ENCODE measurements around the gene CXCL8.

The CXCL8 gene

GRCh38 chr4:73707918-73708577, 32.3 kb upstream of the CXCL8 start:
- no peak overlapping the region for H3K27ac Mint-ChIP-seq
- H3K9me3 Mint-ChIP-seq: no peaks in the 10 kb centered on the region
- H3K36me3 Mint-ChIP-seq (ENCODE audit: low read depth): no peaks in the 10 kb centered on the region
- H3K4me1 Mint-ChIP-seq (ENCODE audit: low read depth): peaks cover 15% of the 10 kb centered on the region
- H3K27me3 Mint-ChIP-seq (ENCODE audit: low read depth): no peaks in the 10 kb centered on the region
- no peak overlapping the region for H3K4me3 Mint-ChIP-seq

- Mint-ChIP-seq H3K27ac (no peak overlapping the region), H3K9me3 (no peaks in the 10 kb centered on the region), H3K4me3 (no peak overlapping the region), H3K27me3 (ENCODE audit: low read depth) (no peaks in the 10 kb centered on the region), H3K36me3 (ENCODE audit: low read depth) (no peaks in the 10 kb centered on the region), H3K4me1 (ENCODE audit: low read depth) (peaks cover 15% of the 10 kb centered on the region)
These were observed 30.8 kb upstream of the CXCL8 start for GRCh38 chr4:73709451-73710033.

DNA sequence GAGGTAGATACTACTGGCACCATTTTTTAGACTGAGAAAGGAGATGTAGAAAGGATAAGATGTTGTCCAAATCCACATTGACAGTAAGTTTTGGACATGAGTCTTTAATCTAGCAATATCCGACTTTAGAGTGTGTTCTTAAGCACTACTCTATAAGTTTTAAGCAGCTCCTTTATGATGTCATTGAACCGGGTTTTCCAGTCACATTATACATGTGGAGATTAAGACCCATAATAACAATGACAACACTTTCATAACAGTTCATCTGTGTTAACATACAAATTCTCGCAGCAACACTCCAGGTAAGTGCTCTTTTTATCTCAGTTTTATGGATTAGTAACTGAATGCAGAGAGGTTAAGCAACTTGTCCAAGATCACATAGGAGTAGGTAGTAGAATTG, 30.3 kb upstream of the CXCL8 start:
- no peaks in the 10 kb centered on the region for H3K9me3 Mint-ChIP-seq
- no peaks in the 10 kb centered on the region for H3K36me3 Mint-ChIP-seq (ENCODE audit: low read depth)
- H3K27me3 Mint-ChIP-seq (ENCODE audit: low read depth): no peaks in the 10 kb centered on the region
- H3K27ac Mint-ChIP-seq: no peak overlapping the region
- no peak overlapping the region for H3K4me3 Mint-ChIP-seq
- peaks cover 15% of the 10 kb centered on the region for H3K4me1 Mint-ChIP-seq (ENCODE audit: low read depth)

GRCh38 chr4:73711989-73712388, 28.4 kb upstream of the CXCL8 start:
- peaks cover 15% of the 10 kb centered on the region for H3K4me1 Mint-ChIP-seq (ENCODE audit: low read depth)
- no peak overlapping the region for H3K4me3 Mint-ChIP-seq
- no peaks in the 10 kb centered on the region for H3K9me3 Mint-ChIP-seq
- H3K36me3 Mint-ChIP-seq (ENCODE audit: low read depth): no peaks in the 10 kb centered on the region
- peak overlapping the region; percentile 14 for H3K27ac Mint-ChIP-seq
- no peaks in the 10 kb centered on the region for H3K27me3 Mint-ChIP-seq (ENCODE audit: low read depth)

DNA sequence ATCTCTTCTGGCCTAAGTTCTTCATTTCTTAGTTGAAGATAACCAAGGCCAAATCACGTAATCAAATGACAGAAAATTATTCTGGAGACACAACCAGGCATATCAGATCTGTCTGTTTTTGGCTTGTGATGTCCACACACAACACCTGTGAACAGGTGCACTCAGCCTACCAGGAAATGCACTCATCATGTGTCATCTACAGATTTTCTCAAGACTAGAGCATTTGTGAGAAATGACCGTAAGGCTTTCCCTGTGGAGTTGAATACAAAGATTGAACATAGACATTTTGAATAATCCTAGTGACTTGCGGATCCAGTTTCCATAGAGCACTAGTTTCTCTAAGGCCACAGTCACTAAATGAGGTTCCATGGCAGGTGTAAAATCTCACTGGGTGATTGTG, 26.7 kb upstream of the CXCL8 start:
- H3K4me1 Mint-ChIP-seq (ENCODE audit: low read depth): peaks cover 15% of the 10 kb centered on the region
- no peaks in the 10 kb centered on the region for H3K36me3 Mint-ChIP-seq (ENCODE audit: low read depth)
- H3K4me3 Mint-ChIP-seq: no peak overlapping the region
- no peaks in the 10 kb centered on the region for H3K9me3 Mint-ChIP-seq
- H3K27ac Mint-ChIP-seq: no peak overlapping the region
- H3K27me3 Mint-ChIP-seq (ENCODE audit: low read depth): no peaks in the 10 kb centered on the region

- Mint-ChIP-seq H3K4me1 (ENCODE audit: low read depth) (peaks cover 18% of the 10 kb centered on the region), H3K4me3 (no peak overlapping the region), H3K27ac (no peak overlapping the region), H3K9me3 (no peaks in the 10 kb centered on the region), H3K36me3 (ENCODE audit: low read depth) (no peaks in the 10 kb centered on the region), H3K27me3 (ENCODE audit: low read depth) (no peaks in the 10 kb centered on the region)
These were observed 25.7 kb upstream of the CXCL8 start for GRCh38 chr4:73714647-73715046.

GRCh38 chr4:73715659-73716058, 24.7 kb upstream of the CXCL8 start:
- Mint-ChIP-seq H3K4me1 (ENCODE audit: low read depth) (peaks cover 15% of the 10 kb centered on the region), H3K9me3 (no peaks in the 10 kb centered on the region), H3K4me3 (no peak overlapping the region), H3K27ac (no peak overlapping the region), H3K27me3 (ENCODE audit: low read depth) (no peaks in the 10 kb centered on the region), H3K36me3 (ENCODE audit: low read depth) (no peaks in the 10 kb centered on the region)

- no peak overlapping the region for H3K4me3 Mint-ChIP-seq
- no peak overlapping the region for H3K27ac Mint-ChIP-seq
- H3K36me3 Mint-ChIP-seq (ENCODE audit: low read depth): no peaks in the 10 kb centered on the region
- peaks cover 10% of the 10 kb centered on the region for H3K4me1 Mint-ChIP-seq (ENCODE audit: low read depth)
- no peaks in the 10 kb centered on the region for H3K9me3 Mint-ChIP-seq
- H3K27me3 Mint-ChIP-seq (ENCODE audit: low read depth): no peaks in the 10 kb centered on the region
These were observed 21.7 kb upstream of the CXCL8 start for GRCh38 chr4:73718375-73719373.

GRCh38 chr4:73721435-73721834, 18.9 kb upstream of the CXCL8 start:
- H3K9me3 Mint-ChIP-seq: no peaks in the 10 kb centered on the region
- H3K27ac Mint-ChIP-seq: no peak overlapping the region
- no peak overlapping the region for H3K4me3 Mint-ChIP-seq
- H3K4me1 Mint-ChIP-seq (ENCODE audit: low read depth): peaks cover 10% of the 10 kb centered on the region
- peaks cover under 1% of the 10 kb centered on the region for H3K27me3 Mint-ChIP-seq (ENCODE audit: low read depth)
- no peaks in the 10 kb centered on the region for H3K36me3 Mint-ChIP-seq (ENCODE audit: low read depth)

DNA sequence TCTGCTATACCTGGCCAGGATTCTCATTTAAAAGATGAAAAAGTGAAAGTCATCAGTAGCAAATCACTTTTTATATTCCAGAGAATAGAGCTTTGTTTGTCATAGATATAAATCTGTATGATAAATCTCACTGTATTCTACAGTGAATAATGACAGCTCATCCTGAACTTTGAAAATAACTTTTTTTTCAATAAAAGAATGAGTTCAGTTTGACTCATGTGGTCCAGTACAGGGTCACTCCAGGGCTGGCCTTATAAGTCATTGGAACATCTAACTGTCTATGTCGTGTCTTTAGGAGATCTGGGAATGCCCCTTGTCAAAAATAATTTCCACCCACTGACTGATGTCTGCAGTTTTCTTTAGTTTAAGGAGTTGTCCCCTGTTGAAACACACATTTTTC, 18.5 kb upstream of the CXCL8 start:
- Mint-ChIP-seq H3K4me1 (ENCODE audit: low read depth) (peaks cover 10% of the 10 kb centered on the region), H3K27ac (no peak overlapping the region), H3K4me3 (no peak overlapping the region), H3K36me3 (ENCODE audit: low read depth) (no peaks in the 10 kb centered on the region), H3K9me3 (no peaks in the 10 kb centered on the region), H3K27me3 (ENCODE audit: low read depth) (peaks cover 6% of the 10 kb centered on the region)

GRCh38 chr4:73723023-73723422, 17.3 kb upstream of the CXCL8 start:
- peaks cover 8% of the 10 kb centered on the region for H3K27me3 Mint-ChIP-seq (ENCODE audit: low read depth)
- H3K36me3 Mint-ChIP-seq (ENCODE audit: low read depth): no peaks in the 10 kb centered on the region
- H3K4me3 Mint-ChIP-seq: no peak overlapping the region
- H3K4me1 Mint-ChIP-seq (ENCODE audit: low read depth): peaks cover 8% of the 10 kb centered on the region
- H3K27ac Mint-ChIP-seq: no peak overlapping the region
- H3K9me3 Mint-ChIP-seq: no peaks in the 10 kb centered on the region

GRCh38 chr4:73723928-73724327, 16.4 kb upstream of the CXCL8 start:
- no peaks in the 10 kb centered on the region for H3K9me3 Mint-ChIP-seq
- no peaks in the 10 kb centered on the region for H3K36me3 Mint-ChIP-seq (ENCODE audit: low read depth)
- H3K27me3 Mint-ChIP-seq (ENCODE audit: low read depth): peaks cover 8% of the 10 kb centered on the region
- H3K4me1 Mint-ChIP-seq (ENCODE audit: low read depth): peaks cover under 1% of the 10 kb centered on the region
- H3K27ac Mint-ChIP-seq: no peak overlapping the region
- no peak overlapping the region for H3K4me3 Mint-ChIP-seq

GRCh38 chr4:73725510-73725909, 14.9 kb upstream of the CXCL8 start:
- H3K36me3 Mint-ChIP-seq (ENCODE audit: low read depth): no peaks in the 10 kb centered on the region
- no peak overlapping the region for H3K27ac Mint-ChIP-seq
- H3K4me3 Mint-ChIP-seq: no peak overlapping the region
- no peaks in the 10 kb centered on the region for H3K9me3 Mint-ChIP-seq
- H3K4me1 Mint-ChIP-seq (ENCODE audit: low read depth): no peaks in the 10 kb centered on the region
- peaks cover 8% of the 10 kb centered on the region for H3K27me3 Mint-ChIP-seq (ENCODE audit: low read depth)

GRCh38 chr4:73725985-73726384, 14.4 kb upstream of the CXCL8 start:
- no peaks in the 10 kb centered on the region for H3K4me1 Mint-ChIP-seq (ENCODE audit: low read depth)
- H3K9me3 Mint-ChIP-seq: no peaks in the 10 kb centered on the region
- no peak overlapping the region for H3K4me3 Mint-ChIP-seq
- no peaks in the 10 kb centered on the region for H3K36me3 Mint-ChIP-seq (ENCODE audit: low read depth)
- H3K27me3 Mint-ChIP-seq (ENCODE audit: low read depth): peaks cover 8% of the 10 kb centered on the region
- H3K27ac Mint-ChIP-seq: no peak overlapping the region

GRCh38 chr4:73727685-73728084, 12.7 kb upstream of the CXCL8 start:
- peaks cover 8% of the 10 kb centered on the region for H3K27me3 Mint-ChIP-seq (ENCODE audit: low read depth)
- no peaks in the 10 kb centered on the region for H3K9me3 Mint-ChIP-seq
- H3K4me1 Mint-ChIP-seq (ENCODE audit: low read depth): peaks cover 8% of the 10 kb centered on the region
- H3K36me3 Mint-ChIP-seq (ENCODE audit: low read depth): no peaks in the 10 kb centered on the region
- H3K4me3 Mint-ChIP-seq: no peak overlapping the region
- no peak overlapping the region for H3K27ac Mint-ChIP-seq
